Kidney (tissue), 14 donors: Measurements from ENCODE around the gene TUBE1. TPM values are rescaled to one million over a fixed set of nuclear protein-coding genes. Genes with fewer than 3 reads are reported as not detected.

Experiments
- DNase-seq, 5 donors: peaks; one replicate each; pipeline ENCODE4 v3.0.0-alpha.2; 2013 to 2020
- FAIRE-seq: peaks from 2 replicates; lab custom pipeline; 2012; peaks lifted over from hg19 to GRCh38; lab: Jason Lieb, UNC
- H3K27ac ChIP-seq, 2 donors: one replicate each; pipeline ENCODE4 v1.7.0; 2013; ENCODE audit warnings: low read depth in 2 of 2, low read length in 2 of 2, inconsistent platforms in 1 of 2
- H3K27me3 ChIP-seq: one replicate; pipeline ENCODE4 v1.7.1; 2013; ENCODE audit warnings: low read length, inconsistent platforms; ENCODE audit not compliant: control insufficient read depth, insufficient read depth
- H3K36me3 ChIP-seq, 3 donors: one replicate each; pipeline versions ENCODE4 v1.7.0 to v1.7.1; 2013; ENCODE audit warnings: low read length in 3 of 3, control low read depth in 1 of 3, inconsistent platforms in 1 of 3; ENCODE audit not compliant: insufficient read depth in 3 of 3, control insufficient read depth in 2 of 3
- H3K4me1 ChIP-seq, 3 donors: one replicate each; pipeline versions ENCODE4 v1.7.0 to v1.7.1; 2013; ENCODE audit warnings: low read length in 3 of 3, inconsistent platforms in 1 of 3, low read depth in 1 of 3; ENCODE audit not compliant: control insufficient read depth in 2 of 3, insufficient read depth in 2 of 3
- H3K4me3 ChIP-seq, 3 donors: one replicate each; pipeline versions ENCODE4 v1.7.0 to v1.8.1; 2013; ENCODE audit warnings: low read length in 3 of 3, control low read depth in 1 of 3, inconsistent platforms in 1 of 3
- H3K9ac ChIP-seq, 3 donors: one replicate each; pipeline versions ENCODE4 v1.7.0 to v1.7.1; 2013; ENCODE audit warnings: low read length in 3 of 3, control low read depth in 1 of 3, inconsistent platforms in 1 of 3
- H3K9me3 ChIP-seq, 3 donors: one replicate each; pipeline versions ENCODE4 v1.7.0 to v1.7.1; 2013; ENCODE audit warnings: low read length in 3 of 3, control low read depth in 1 of 3, inconsistent platforms in 1 of 3; ENCODE audit not compliant: control insufficient read depth in 2 of 3, insufficient read depth in 1 of 3
- CTCF ChIP-seq: IDR thresholded peaks from 3 replicates; pipeline ENCODE4 v1.5.1; 2012; ENCODE audit warnings: mild to moderate bottlenecking, moderate library complexity, borderline replicate concordance; ENCODE audit not compliant: insufficient read depth; ENCODE audit errors: extremely low read depth
- intact Hi-C: fragments of 100-400 bp; cut with DNase I; formaldehyde crosslinking; loops from one replicate; pipeline ENCODE4 v1.11.1; 2022
- polyA plus RNA-seq: library from polyadenylated mRNA; stranded (reverse); fragments of 350-450 nt; fragmentation: Illumina TruSeq; extraction: RNeasy Lipid Tissue Mini Kit (QIAGEN cat#74804); gene quantifications from one replicate; pipeline ENCODE4 v1.2.3, GENCODE V29; 2014; ENCODE audit warnings: low read depth, low replicate concordance; ENCODE audit not compliant: insufficient read depth
- total RNA-seq: library from RNA; stranded (reverse); fragmentation: NEBNext Ultra II Directional; extraction: Animal tissue kit (Norgen Biotek cat#: 25700); gene quantifications from one replicate; pipeline ENCODE4 v1.2.1, GENCODE V29; 2021
- donor health status: control.
- donor health status: control.
- donor health status: control.
- donor health status: control.
- donor health status: control.
- donor health status: DM: yes; HTN: yes; CAD: no.
- donor health status: Normal renal cell carcinoma (clear cell type).

The TUBE1 gene
- total and polyA plus RNA-seq, 2 donors from 2014 or later: 13.6 to 21.2 TPM

GRCh38 chr6:112128208-112128607 lies 40.9 kb upstream of the TUBE1 start:
- intact Hi-C loops: no loop called here
- TF ChIP-seq CTCF: no peak
- no peak overlapping the region for H3K4me3 ChIP-seq
- FAIRE-seq (no peak), DNase-seq (no peak)
- H3K9me3 ChIP-seq: no peaks in the 10 kb centered on the region
- H3K4me1 ChIP-seq: no peaks in the 10 kb centered on the region
- no peak overlapping the region for H3K27ac ChIP-seq
- H3K36me3 ChIP-seq: peaks cover 0 to 5% (median 0%) of the 10 kb centered on the region in 3 donors
- no peaks in the 10 kb centered on the region for H3K27me3 ChIP-seq
- no peak overlapping the region for H3K9ac ChIP-seq

GRCh38 chr6:112123982-112124381 lies 36.7 kb upstream of the TUBE1 start:
- intact Hi-C loops: no loop called here
- H3K4me1 ChIP-seq: no peaks in the 10 kb centered on the region
- no peaks in the 10 kb centered on the region for H3K9me3 ChIP-seq
- no peak overlapping the region for H3K4me3 ChIP-seq
- no peaks in the 10 kb centered on the region for H3K27me3 ChIP-seq
- no peak overlapping the region for H3K27ac ChIP-seq
- no peak for FAIRE-seq
- no peak for TF ChIP-seq CTCF
- H3K9ac ChIP-seq: no peak overlapping the region
- peaks cover 0 to 2% (median under 1%) of the 10 kb centered on the region in 3 donors for H3K36me3 ChIP-seq
- no peak for DNase-seq

GRCh38 chr6:112122756-112123155 lies 35.5 kb upstream of the TUBE1 start:
- no peaks in the 10 kb centered on the region for H3K9me3 ChIP-seq
- FAIRE-seq: no peak
- H3K27ac ChIP-seq: no peak overlapping the region
- TF ChIP-seq CTCF: no peak
- no peak for DNase-seq
- no peaks in the 10 kb centered on the region for H3K27me3 ChIP-seq
- H3K9ac ChIP-seq: no peak overlapping the region
- no peaks in the 10 kb centered on the region for H3K4me1 ChIP-seq
- H3K4me3 ChIP-seq: no peak overlapping the region
- peaks cover 0 to 4% (median 0%) of the 10 kb centered on the region in 3 donors for H3K36me3 ChIP-seq
- intact Hi-C loops: no loop called here

GRCh38 chr6:112118034-112118433 lies 30.8 kb upstream of the TUBE1 start:
- intact Hi-C loops: no loop called here
- FAIRE-seq: no peak
- no peak overlapping the region for H3K4me3 ChIP-seq

More at GRCh38 chr6:112118034-112118433, 30.8 kb upstream of the TUBE1 start:
- Histone ChIP-seq H3K27me3 (no peaks in the 10 kb centered on the region), H3K9ac (no peak overlapping the region), H3K36me3 (peaks cover 0 to 4% (median 3%) of the 10 kb centered on the region in 3 donors), H3K9me3 (no peaks in the 10 kb centered on the region), H3K27ac (no peak overlapping the region), H3K4me1 (no peaks in the 10 kb centered on the region)
- no peak for DNase-seq
- no peak for TF ChIP-seq CTCF
